ENCODE measurements around the gene RTP5.

GRCh38 chr2:241864850-241865213 is 4.7 kb upstream of the RTP5 start:
- TF ChIP-seq MAX (IDR thresholded peaks at IDR 0.05) (no peak), GTF2F1 (IDR thresholded peaks at IDR 0.05; ENCODE audit: borderline replicate concordance, low read depth, low read length) (no peak), USF2 (IDR thresholded peaks at IDR 0.05; ENCODE audit: low read length) (no peak), JUN (IDR thresholded peaks at IDR 0.05; ENCODE audit: low read depth, low read length) (no peak), CTCF (IDR thresholded peaks at IDR 0.05; ENCODE audit: control extremely low read depth in 1 of 3, insufficient read depth in 1 of 3, low read depth in 1 of 3, low read length in 3 of 3) (no peak), ATF2 (IDR thresholded peaks at IDR 0.05; ENCODE audit: low read length) (no peak), RAD21 (IDR thresholded peaks at IDR 0.05 in 1 of 2, conservative IDR thresholded peaks at IDR 0.05 in 1 of 2; ENCODE audit: low read depth in 2 of 2, low read length in 2 of 2) (no peak), CHD1 (IDR thresholded peaks at IDR 0.05; ENCODE audit: low read depth, low read length) (no peak), FOSL1 (IDR thresholded peaks at IDR 0.05; ENCODE audit: insufficient read depth, low read depth, low read length) (no peak), MAFK (IDR thresholded peaks at IDR 0.05; ENCODE audit: low read depth, low read length) (no peak), SRF (IDR thresholded peaks at IDR 0.05; ENCODE audit: low read depth, low read length) (no peak), POLR2A (IDR thresholded peaks at IDR 0.05; ENCODE audit: control extremely low read depth in 1 of 2, low read depth in 2 of 2, low read length in 2 of 2) (no peak)
